HUES6 (cell line): ENCODE results near the gene NOD1.

Experiments used
- H3K27ac ChIP-seq: 2 replicates; pipeline ENCODE4 v1.7.0; 2013; ENCODE audit warnings: low read depth, mild to moderate bottlenecking, low read length, inconsistent platforms
- H3K27me3 ChIP-seq: 2 replicates; pipeline ENCODE4 v1.6.1; 2013; ENCODE audit warnings: low read length; ENCODE audit not compliant: control insufficient read depth, insufficient read depth
- H3K36me3 ChIP-seq: 2 replicates; pipeline ENCODE4 v1.6.1; 2013; ENCODE audit warnings: low read length; ENCODE audit not compliant: control insufficient read depth, insufficient read depth
- H3K4me1 ChIP-seq: 2 replicates; pipeline ENCODE4 v1.6.1; 2013; ENCODE audit warnings: low read length; ENCODE audit not compliant: control insufficient read depth, insufficient read depth
- H3K4me3 ChIP-seq: 2 replicates; pipeline ENCODE4 v1.5.1; 2013; ENCODE audit warnings: low read depth, low read length
- H3K9ac ChIP-seq: one replicate; pipeline ENCODE4 v1.6.1; 2013; ENCODE audit warnings: mild to moderate bottlenecking, low read length
- H3K9me3 ChIP-seq: 2 replicates; pipeline ENCODE4 v1.6.1; 2013; ENCODE audit warnings: low read depth, low read length; ENCODE audit not compliant: control insufficient read depth, insufficient read depth

NOD1 gene

GRCh38 chr7:30462179-30462578, 16.4 kb downstream of the NOD1 start:
- no peaks in the 10 kb centered on the region for H3K9me3 ChIP-seq
- no peaks in the 10 kb centered on the region; the same call in 1 of the 2 replicates for H3K4me1 ChIP-seq
- H3K27ac ChIP-seq, result no peak overlapping the region
- no peak overlapping the region for H3K4me3 ChIP-seq
- H3K36me3 ChIP-seq, result 0 out of 2 replicates have a peak, but pooled peaks cover under 1% of the 10 kb centered on the region
- H3K27me3 ChIP-seq, result no peaks in the 10 kb centered on the region
- H3K9ac ChIP-seq, result no peak overlapping the region

- no peaks in the 10 kb centered on the region for H3K27me3 ChIP-seq
Measured at GRCh38 chr7:30460246-30460633, 18.3 kb downstream of the NOD1 start.

GRCh38 chr7:30459591-30460245, 18.9 kb downstream of the NOD1 start:
- H3K27me3 ChIP-seq, result no peaks in the 10 kb centered on the region
- H3K9ac ChIP-seq, result no peak overlapping the region
- H3K27ac ChIP-seq, result no peak overlapping the region
- H3K4me1 ChIP-seq, result no peaks in the 10 kb centered on the region; the same call in 1 of the 2 replicates
- peaks cover 23% of the 10 kb centered on the region for H3K36me3 ChIP-seq
- H3K9me3 ChIP-seq, result no peaks in the 10 kb centered on the region
- H3K4me3 ChIP-seq, result no peak overlapping the region

More at GRCh38 chr7:30460246-30460633, 18.3 kb downstream of the NOD1 start:
- H3K4me3 ChIP-seq, result no peak overlapping the region
- H3K4me1 ChIP-seq, result no peaks in the 10 kb centered on the region; the same call in 1 of the 2 replicates
- H3K27ac ChIP-seq, result no peak overlapping the region
- H3K36me3 ChIP-seq, result peaks cover 18% of the 10 kb centered on the region
- no peaks in the 10 kb centered on the region for H3K9me3 ChIP-seq
- H3K9ac ChIP-seq, result no peak overlapping the region

GRCh38 chr7:30458311-30458710, 20.3 kb downstream of the NOD1 start:
- Histone ChIP-seq H3K9me3 (no peaks in the 10 kb centered on the region), H3K4me3 (no peak overlapping the region), H3K27ac (no peak overlapping the region), H3K36me3 (peaks cover 32% of the 10 kb centered on the region), H3K27me3 (no peaks in the 10 kb centered on the region), H3K9ac (no peak overlapping the region), H3K4me1 (no peaks in the 10 kb centered on the region)

- H3K4me3 ChIP-seq, result no peak overlapping the region
- no peak overlapping the region for H3K9ac ChIP-seq
- no peak overlapping the region for H3K27ac ChIP-seq
- H3K27me3 ChIP-seq, result no peaks in the 10 kb centered on the region
- H3K9me3 ChIP-seq, result no peaks in the 10 kb centered on the region
- H3K4me1 ChIP-seq, result peaks cover 20% of the 10 kb centered on the region
- peaks cover 52% of the 10 kb centered on the region for H3K36me3 ChIP-seq
Measured at GRCh38 chr7:30453921-30454320, 24.7 kb downstream of the NOD1 start.

- Histone ChIP-seq H3K27me3 (no peaks in the 10 kb centered on the region), H3K36me3 (peaks cover 59% of the 10 kb centered on the region), H3K9me3 (no peaks in the 10 kb centered on the region), H3K4me1 (peaks cover 20% of the 10 kb centered on the region), H3K27ac (no peak overlapping the region), H3K4me3 (no peak overlapping the region), H3K9ac (no peak overlapping the region)
Measured at GRCh38 chr7:30453016-30453415, 25.6 kb downstream of the NOD1 start.

- Histone ChIP-seq H3K4me3 (no peak overlapping the region), H3K36me3 (peaks cover 64% of the 10 kb centered on the region), H3K9ac (no peak overlapping the region), H3K9me3 (no peaks in the 10 kb centered on the region), H3K4me1 (peaks cover 20% of the 10 kb centered on the region), H3K27me3 (no peaks in the 10 kb centered on the region), H3K27ac (no peak overlapping the region)
Measured at GRCh38 chr7:30452280-30452930, 26.2 kb downstream of the NOD1 start.

- no peak overlapping the region for H3K9ac ChIP-seq
- H3K27me3 ChIP-seq, result no peaks in the 10 kb centered on the region
- H3K4me3 ChIP-seq, result no peak overlapping the region
- H3K36me3 ChIP-seq, result peaks cover 65% of the 10 kb centered on the region
- no peak overlapping the region for H3K27ac ChIP-seq
- H3K9me3 ChIP-seq, result no peaks in the 10 kb centered on the region
- H3K4me1 ChIP-seq, result peaks cover 20% of the 10 kb centered on the region
Measured at GRCh38 chr7:30451539-30452279, 26.9 kb downstream of the NOD1 start.

GRCh38 chr7:30450983-30451497, 27.5 kb downstream of the NOD1 start:
- peaks cover 64% of the 10 kb centered on the region for H3K36me3 ChIP-seq
- no peaks in the 10 kb centered on the region for H3K9me3 ChIP-seq
- peaks cover 20% of the 10 kb centered on the region for H3K4me1 ChIP-seq
- H3K9ac ChIP-seq, result no peak overlapping the region
- no peak overlapping the region for H3K27ac ChIP-seq
- no peak overlapping the region for H3K4me3 ChIP-seq
- no peaks in the 10 kb centered on the region for H3K27me3 ChIP-seq

GRCh38 chr7:30450240-30450982, 28.2 kb downstream of the NOD1 start:
- H3K4me3 ChIP-seq, result no peak overlapping the region
- no peak overlapping the region for H3K27ac ChIP-seq
- H3K9me3 ChIP-seq, result no peaks in the 10 kb centered on the region
- H3K27me3 ChIP-seq, result no peaks in the 10 kb centered on the region
- H3K9ac ChIP-seq, result no peak overlapping the region
- H3K36me3 ChIP-seq, result peaks cover 65% of the 10 kb centered on the region
- peaks cover 20% of the 10 kb centered on the region for H3K4me1 ChIP-seq
